ENCODE results near the gene METTL8. TPM values are rescaled to one million over a fixed set of nuclear protein-coding genes. Genes with fewer than 3 reads are reported as not detected.

The METTL8 gene
- 10 to 100 TPM in 3 of 4 donors, 1 to 10 TPM in 1; 6.9 to 33.0 (median 17.7) TPM for total RNA-seq

GRCh38 chr2:171433763-171434012, at the start of gene METTL8:
METTL8 (minus strand) TSS chr2:171433990; CDS start chr2:171392185, 41,805 bp downstream.
- peak within 1 kb of the TSS; percentile 88 to 96 for H3K27ac ChIP-seq
- H3K9me3 ChIP-seq, result no peaks in the 10 kb centered on the region
- no peaks in the 10 kb centered on the region for H3K4me1 ChIP-seq
- H3K36me3 ChIP-seq, result no peaks in the 10 kb centered on the region
- no peaks in the 10 kb centered on the region for H3K27me3 ChIP-seq
- H3K4me3 ChIP-seq, result peak within 1 kb of the TSS; percentile 48 to 78
- intact Hi-C loops (cut with DNase I; ENCODE audit: low total_unique reads), result loop anchor here (10.0 kb wide), 1 partner anchor 91 kb away; the partner anchor contains the start of gene CYBRD1
- TF ChIP-seq CTCF (IDR thresholded peaks at IDR 0.05) (no peak), POLR2A (IDR thresholded peaks at IDR 0.05) (no peak)
- DNase-seq, result no peak

- Histone ChIP-seq H3K27me3 (no peaks in the 10 kb centered on the region), H3K36me3 (no peaks in the 10 kb centered on the region), H3K4me3 (no peak overlapping the region), H3K9me3 (no peaks in the 10 kb centered on the region), H3K4me1 (no peaks in the 10 kb centered on the region), H3K27ac (peak overlapping the region in 1 of 2 donors; percentile 15)
- intact Hi-C loops (cut with DNase I; ENCODE audit: low total_unique reads), result no loop called here
- no peak for TF ChIP-seq POLR2A (IDR thresholded peaks at IDR 0.05)
- no peak for TF ChIP-seq CTCF (IDR thresholded peaks at IDR 0.05)
- DNase-seq, result no peak
These were observed 49.1 kb upstream of the METTL8 start for GRCh38 chr2:171482877-171483276.

- Histone ChIP-seq H3K27ac (peak overlapping the region in 1 of 2 donors; percentile 15), H3K36me3 (no peaks in the 10 kb centered on the region), H3K4me1 (no peaks in the 10 kb centered on the region), H3K9me3 (no peaks in the 10 kb centered on the region), H3K27me3 (no peaks in the 10 kb centered on the region), H3K4me3 (no peak overlapping the region)
- no peak for DNase-seq
- intact Hi-C loops (cut with DNase I; ENCODE audit: low total_unique reads), result no loop called here
- TF ChIP-seq CTCF (IDR thresholded peaks at IDR 0.05), result no peak
- TF ChIP-seq POLR2A (IDR thresholded peaks at IDR 0.05), result no peak
These were observed 48.5 kb upstream of the METTL8 start for GRCh38 chr2:171482308-171482707.

GRCh38 chr2:171480908-171481307, 47.1 kb upstream of the METTL8 start:
- H3K27ac ChIP-seq, result peak overlapping the region in 1 of 2 donors; percentile 58
- no peaks in the 10 kb centered on the region for H3K9me3 ChIP-seq
- no peak for TF ChIP-seq POLR2A (IDR thresholded peaks at IDR 0.05)
- no peak for TF ChIP-seq CTCF (IDR thresholded peaks at IDR 0.05)
- H3K4me1 ChIP-seq, result no peaks in the 10 kb centered on the region
- H3K4me3 ChIP-seq, result no peak overlapping the region
- intact Hi-C loops (cut with DNase I; ENCODE audit: low total_unique reads), result no loop called here
- no peaks in the 10 kb centered on the region for H3K36me3 ChIP-seq
- H3K27me3 ChIP-seq, result no peaks in the 10 kb centered on the region
- DNase-seq, result peak in 1 of 2 donors; percentile 18

- H3K4me1 ChIP-seq, result no peaks in the 10 kb centered on the region
- H3K27ac ChIP-seq, result no peak overlapping the region
- no peaks in the 10 kb centered on the region for H3K27me3 ChIP-seq
- no peak for DNase-seq
- H3K4me3 ChIP-seq, result no peak overlapping the region
- intact Hi-C loops (cut with DNase I; ENCODE audit: low total_unique reads), result no loop called here
- TF ChIP-seq POLR2A (IDR thresholded peaks at IDR 0.05), result no peak
- TF ChIP-seq CTCF (IDR thresholded peaks at IDR 0.05), result no peak
- H3K36me3 ChIP-seq, result no peaks in the 10 kb centered on the region
- no peaks in the 10 kb centered on the region for H3K9me3 ChIP-seq
These were observed 45.5 kb upstream of the METTL8 start for GRCh38 chr2:171479154-171479814.

Data from uterus (tissue), 4 donors.